Spleen (tissue), 11 donors: Measurements from ENCODE around the gene TENM3. TPM values are rescaled to one million over a fixed set of nuclear protein-coding genes. Genes with fewer than 3 reads are reported as not detected.

Experiments used
- DNase-seq: peaks from one replicate; pipeline ENCODE4 v3.0.0-alpha.2; 2020
- H3K27ac ChIP-seq, 8 donors: fragments of 200-600 bp; sonication (generic) in 7 of 8; 1 replicate in 4 of 8; 2 replicates in 4 of 8; pipeline versions ENCODE4 v1.5.0 to v1.8.0; 2016 to 2021; ENCODE audit warnings: inconsistent platforms in 4 of 8, mild to moderate bottlenecking in 4 of 8, moderate library complexity in 1 of 8
- H3K27me3 ChIP-seq, 7 donors: fragments of 200-600 bp; sonication (generic) in 6 of 7; replicated peaks in 1 of 7; 1 replicate in 4 of 7; 2 replicates in 3 of 7; pipeline versions ENCODE4 v1.5.0 to v1.8.0; 2016 to 2021; ENCODE audit warnings: inconsistent platforms in 3 of 7, mild to moderate bottlenecking in 1 of 7
- H3K36me3 ChIP-seq, 6 donors: fragments of 200-600 bp; sonication (generic) in 5 of 6; 1 replicate in 4 of 6; 2 replicates in 2 of 6; pipeline versions ENCODE4 v1.5.0 to v1.8.0; 2016 to 2021; ENCODE audit warnings: inconsistent platforms in 2 of 6
- H3K4me1 ChIP-seq, 6 donors: fragments of 200-600 bp; sonication (generic) in 5 of 6; 1 replicate in 3 of 6; 2 replicates in 3 of 6; pipeline versions ENCODE4 v1.5.0 to v1.8.0; 2016 to 2021; ENCODE audit warnings: inconsistent platforms in 3 of 6
- H3K4me3 ChIP-seq, 8 donors: fragments of 200-600 bp; sonication (generic) in 7 of 8; 1 replicate in 4 of 8; 2 replicates in 4 of 8; pipeline versions ENCODE4 v1.5.0 to v1.8.0; 2016 to 2021; ENCODE audit warnings: inconsistent platforms in 4 of 8, mild to moderate bottlenecking in 4 of 8, moderate library complexity in 2 of 8
- H3K9me3 ChIP-seq, 8 donors: fragments of 200-600 bp; sonication (generic) in 7 of 8; 1 replicate in 4 of 8; 2 replicates in 4 of 8; pipeline versions ENCODE4 v1.5.0 to v1.8.0; 2016 to 2021; ENCODE audit warnings: inconsistent platforms in 4 of 8
- POLR2A ChIP-seq, 3 donors: fragments of 450-650 bp; IDR thresholded peaks; one replicate each; pipeline ENCODE4 v1.5.1; 2017; ENCODE audit warnings: antibody characterized with exemption in 3 of 3, mild to moderate bottlenecking in 1 of 3
- POLR2AphosphoS5 ChIP-seq, 3 donors: sonication (generic); formaldehyde crosslinking; IDR thresholded peaks; one replicate each; pipeline ENCODE4 v1.5.1; 2017; ENCODE audit warnings: antibody characterized with exemption in 3 of 3
- WGBS, 5 donors: extraction: QIAGEN DNeasy Blood & Tissue Kit in 3 of 5; methylation state at CpG; one replicate each; pipeline versions ENCODE4 v1.1.5 to v1.1.7; 2013 to 2018; 5-methylcytosine and 5-hydroxymethylcytosine counted together
- intact Hi-C: fragments of 100-400 bp; cut with DNase I; formaldehyde crosslinking; loops from one replicate; pipeline ENCODE4 v1.15.0; 2023; ENCODE audit warnings: low total_unique reads
- polyA plus RNA-seq, 3 donors: library from polyadenylated mRNA; stranded (reverse); fragments of 200-250 nt; gene quantifications; one replicate each; pipeline ENCODE4 v1.2.1, GENCODE V29; 2013
- total RNA-seq, 7 donors: library from RNA; depleted of rRNA in 3 of 7; stranded (reverse); fragments of >200 nt in 3 of 7; fragmentation: NEBNext Ultra II Directional in 4 of 7; extraction: Animal tissue kit (Norgen Biotek cat#: 25700) in 4 of 7; gene quantifications; one replicate each; pipeline versions ENCODE4 v1.1.0 to v1.2.1, GENCODE V29; 2016 to 2021
- TF ChIP-seq, protein P1 (sequence below), 11 experiments: fragments of 200-600 bp in 7 of 11; fragments of 450-650 bp in 4 of 11; sonication (generic) in 4 of 11; IDR thresholded peaks in 8 of 11; conservative IDR thresholded peaks in 3 of 11; 1 replicate in 7 of 11; 2 replicates in 4 of 11; pipeline versions ENCODE4 v1.4.0 to v1.8.0; 2016 to 2021; ENCODE audit warnings: antibody characterized with exemption in 11 of 11, inconsistent platforms in 4 of 11, mild to moderate bottlenecking in 1 of 11
- donor health status: healthy with polysubstance abuse.
- donor health status: DM: no; HTN: no; CAD: no; lungs with moderate emphysema.
- donor health status: DM: no; HTN: no; CAD: no.
- donor health status: Bipolar disorder and iron deficiency.
- donor health status: healthy.
- donor health status: DM: no; HTN: no; CAD: no.
- donor health status: DM: yes; HTN: yes; CAD: no.

Gene TENM3
- total and polyA plus RNA-seq, 10 donors = 0.37 to 45.6 (median 17.7) TPM

DNA sequence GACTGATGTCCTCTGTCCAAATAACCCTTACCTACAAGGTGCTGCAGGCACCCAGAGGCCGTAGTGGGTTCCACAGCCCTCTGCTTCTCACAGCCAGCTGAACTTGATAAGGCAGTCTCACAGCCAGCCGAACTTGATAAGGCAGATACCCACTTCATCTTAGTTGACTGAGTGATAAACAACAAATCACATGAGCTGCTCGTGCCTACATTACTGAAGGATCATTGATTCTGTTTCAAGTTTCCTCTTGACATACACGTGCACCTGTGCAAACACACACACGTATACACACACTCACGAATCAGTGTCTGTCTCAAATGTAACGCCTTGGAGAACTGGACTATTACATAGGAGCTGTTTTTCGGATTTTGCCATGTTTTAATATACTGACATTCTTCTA, 397.7 kb downstream of the TENM3 start:
- Histone ChIP-seq H3K36me3 (no peaks in the 10 kb centered on the region), H3K4me3 (no peak overlapping the region), H3K27me3 (peaks cover 0 to 7% (median 0%) of the 10 kb centered on the region in 7 donors), H3K27ac (no peak overlapping the region), H3K4me1 (no peaks in the 10 kb centered on the region), H3K9me3 (peaks cover 0 to 10% (median 7%) of the 10 kb centered on the region in 8 donors)
- DNase-seq = no peak
- whole genome bisulfite sequencing, 5 donors = 75 to 84% (median 78%) methylated on average over 8 of the region's 8 CpGs
- TF ChIP-seq POLR2A (IDR thresholded peaks at IDR 0.05) (no peak), POLR2AphosphoS5 (IDR thresholded peaks at IDR 0.05) (no peak)
- TF ChIP-seq, protein P1, sequence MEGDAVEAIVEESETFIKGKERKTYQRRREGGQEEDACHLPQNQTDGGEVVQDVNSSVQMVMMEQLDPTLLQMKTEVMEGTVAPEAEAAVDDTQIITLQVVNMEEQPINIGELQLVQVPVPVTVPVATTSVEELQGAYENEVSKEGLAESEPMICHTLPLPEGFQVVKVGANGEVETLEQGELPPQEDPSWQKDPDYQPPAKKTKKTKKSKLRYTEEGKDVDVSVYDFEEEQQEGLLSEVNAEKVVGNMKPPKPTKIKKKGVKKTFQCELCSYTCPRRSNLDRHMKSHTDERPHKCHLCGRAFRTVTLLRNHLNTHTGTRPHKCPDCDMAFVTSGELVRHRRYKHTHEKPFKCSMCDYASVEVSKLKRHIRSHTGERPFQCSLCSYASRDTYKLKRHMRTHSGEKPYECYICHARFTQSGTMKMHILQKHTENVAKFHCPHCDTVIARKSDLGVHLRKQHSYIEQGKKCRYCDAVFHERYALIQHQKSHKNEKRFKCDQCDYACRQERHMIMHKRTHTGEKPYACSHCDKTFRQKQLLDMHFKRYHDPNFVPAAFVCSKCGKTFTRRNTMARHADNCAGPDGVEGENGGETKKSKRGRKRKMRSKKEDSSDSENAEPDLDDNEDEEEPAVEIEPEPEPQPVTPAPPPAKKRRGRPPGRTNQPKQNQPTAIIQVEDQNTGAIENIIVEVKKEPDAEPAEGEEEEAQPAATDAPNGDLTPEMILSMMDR (IDR thresholded peaks at IDR 0.05 in 8 of 11, conservative IDR thresholded peaks at IDR 0.05 in 3 of 11) = no peak
- intact Hi-C loops = no loop called here

DNA sequence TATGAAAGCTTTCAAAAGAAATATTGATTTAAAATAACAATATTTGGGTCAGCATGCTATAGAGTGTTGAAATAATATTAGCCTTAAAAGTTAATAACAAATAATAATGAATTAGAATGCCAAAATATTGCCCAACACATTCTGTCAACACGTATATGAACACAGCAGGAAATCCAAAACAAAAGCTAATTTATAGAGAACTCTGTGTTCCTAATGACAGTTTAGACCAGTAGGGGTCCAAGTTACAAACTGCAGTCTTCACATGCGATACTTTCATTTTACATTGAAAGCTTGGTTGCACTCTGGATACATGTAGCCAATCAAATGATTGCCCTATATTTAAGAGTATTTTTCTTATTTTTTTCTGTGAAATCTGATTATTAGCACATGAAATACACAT, 399.6 kb downstream of the TENM3 start:
- DNase-seq = no peak
- Histone ChIP-seq H3K27me3 (peaks cover 0 to 7% (median 0%) of the 10 kb centered on the region in 7 donors), H3K9me3 (peaks cover 0 to 16% (median 9%) of the 10 kb centered on the region in 8 donors), H3K4me3 (no peak overlapping the region), H3K27ac (no peak overlapping the region), H3K36me3 (no peaks in the 10 kb centered on the region), H3K4me1 (no peaks in the 10 kb centered on the region)
- intact Hi-C loops = no loop called here
- TF ChIP-seq POLR2A (IDR thresholded peaks at IDR 0.05) (no peak), POLR2AphosphoS5 (IDR thresholded peaks at IDR 0.05) (no peak)
- TF ChIP-seq, protein P1 (IDR thresholded peaks at IDR 0.05 in 8 of 11, conservative IDR thresholded peaks at IDR 0.05 in 3 of 11) = peak in 1 of 11 experiments; percentile 6
- 33 to 52% (median 39%) methylated on average over 2 of the region's 2 CpGs for WGBS, 5 donors

DNA sequence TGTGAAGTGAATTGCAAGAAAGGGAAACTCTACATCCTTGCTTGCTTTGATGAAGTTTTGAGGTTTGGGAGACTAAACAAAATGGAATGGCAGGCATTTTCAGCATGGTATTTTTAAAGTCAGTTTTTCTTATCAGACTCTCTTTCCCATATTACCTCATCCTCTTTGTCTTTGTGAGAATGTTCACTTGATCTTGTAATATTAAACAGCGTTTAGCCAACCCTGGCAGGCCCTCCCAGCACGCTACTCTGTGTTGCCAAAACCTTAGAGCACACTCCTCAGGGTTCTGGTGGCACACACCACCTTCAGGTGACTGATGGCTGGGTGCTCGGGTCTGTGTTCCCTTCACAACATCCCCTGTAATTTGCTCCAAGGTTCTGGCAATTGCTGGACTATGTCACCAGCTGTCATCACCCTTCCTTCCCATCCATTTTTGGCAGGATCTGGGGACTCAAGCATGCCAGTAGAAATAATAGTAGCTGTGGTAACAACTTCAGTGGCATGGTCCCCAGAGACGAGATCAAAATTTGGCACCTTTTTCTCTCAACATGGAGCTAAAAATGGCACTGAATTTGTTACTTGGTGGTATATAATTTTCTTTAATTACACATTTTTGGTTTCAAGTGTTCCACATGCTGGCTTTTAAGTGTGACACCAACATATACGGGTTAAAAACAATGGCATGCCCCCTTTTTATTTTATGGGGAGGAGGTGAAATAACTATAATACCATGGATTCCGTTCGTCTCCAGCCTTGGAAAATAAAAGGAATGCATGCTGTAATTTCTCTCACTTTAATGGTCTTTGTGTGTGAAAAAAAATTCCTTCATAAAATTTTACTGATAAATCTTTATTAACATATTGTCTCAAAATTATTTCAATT, 400.8 kb downstream of the TENM3 start:
- no peak for TF ChIP-seq POLR2AphosphoS5 (IDR thresholded peaks at IDR 0.05)
- TF ChIP-seq, protein P1 (IDR thresholded peaks at IDR 0.05 in 8 of 11, conservative IDR thresholded peaks at IDR 0.05 in 3 of 11) = no peak
- no peak for TF ChIP-seq POLR2A (IDR thresholded peaks at IDR 0.05)
- Histone ChIP-seq H3K36me3 (no peaks in the 10 kb centered on the region), H3K4me3 (no peak overlapping the region), H3K4me1 (no peaks in the 10 kb centered on the region), H3K27me3 (peaks cover 0 to 7% (median 0%) of the 10 kb centered on the region in 7 donors), H3K9me3 (peaks cover 0 to 16% (median 9%) of the 10 kb centered on the region in 8 donors), H3K27ac (no peak overlapping the region)
- intact Hi-C loops = no loop called here
- no peak for DNase-seq
- 71 to 83% (median 75%) methylated on average over 7 of the region's 7 CpGs for WGBS, 5 donors

DNA sequence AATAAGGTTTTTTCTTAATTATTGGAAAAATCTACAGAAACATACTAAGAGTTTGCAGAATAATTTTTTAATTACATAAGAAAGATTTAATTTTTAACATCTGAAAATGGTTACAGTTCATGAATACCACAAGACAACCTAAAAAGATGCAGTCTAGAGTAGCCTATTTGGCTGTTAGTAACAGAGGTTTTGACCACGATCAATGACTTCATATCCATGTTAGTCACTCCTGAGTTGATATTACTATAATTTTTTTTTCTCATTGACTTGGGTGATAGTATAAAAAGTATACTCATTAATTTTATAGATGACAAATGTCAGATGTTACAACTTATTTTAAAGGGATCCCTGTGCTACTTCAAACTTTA, 401.5 kb downstream of the TENM3 start:
- WGBS, 5 donors = 75 to 91% (median 83%) methylated on average over 1 of the region's 1 CpG

More for the DNA sequence above, 401.5 kb downstream of the TENM3 start:
- intact Hi-C loops = no loop called here
- DNase-seq = no peak
- H3K36me3 ChIP-seq = no peaks in the 10 kb centered on the region
- peaks cover 0 to 16% (median 9%) of the 10 kb centered on the region in 8 donors for H3K9me3 ChIP-seq
- no peak overlapping the region for H3K4me3 ChIP-seq
- H3K27ac ChIP-seq = no peak overlapping the region
- no peak for TF ChIP-seq POLR2A (IDR thresholded peaks at IDR 0.05)
- H3K4me1 ChIP-seq = no peaks in the 10 kb centered on the region
- H3K27me3 ChIP-seq = peaks cover 0 to 5% (median 0%) of the 10 kb centered on the region in 7 donors
